CD4-positive, alpha-beta T cell treated with Interleukin-17A for 1 hour (primary cell): ENCODE results near the gene DCT.
"Not testable (repeated sequence)": the region's sequence is repeated elsewhere in the genome, so short reads cannot be mapped to it uniquely, and the experiment has no call there.

ENCODE experiments used
- DNase-seq: peaks from one replicate; pipeline ENCODE4 v3.0.0-alpha.2; 2020

Gene DCT

DNA sequence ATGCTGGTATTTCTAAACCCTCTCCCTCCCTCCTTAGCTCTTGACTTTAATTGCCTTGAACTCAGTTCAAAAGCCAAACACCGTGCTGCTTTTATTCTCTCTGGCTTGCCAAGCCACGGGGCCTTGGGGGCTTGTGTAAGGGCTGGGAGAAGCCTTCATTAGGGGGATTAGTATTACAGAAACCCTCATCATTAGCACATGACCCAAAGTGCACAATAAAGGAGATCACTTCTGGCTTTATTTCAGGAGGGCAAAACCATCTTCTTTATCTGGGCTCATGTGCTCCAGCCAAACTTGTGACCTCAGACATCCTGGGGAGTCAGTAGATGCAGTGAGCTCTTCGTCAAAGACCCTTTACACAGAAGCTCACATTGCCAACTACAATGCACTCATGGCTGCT is at the start of gene DCT:
TSS of gene DCT (minus strand) at position 67 of the 400 bp plus-strand sequence. CDS start 427 bp downstream, outside the sequence.
- DNase-seq = no peak

- DNase-seq = not testable (repeated sequence)
Observed at GRCh38 chr13:94526956-94527355, 47.5 kb upstream of the DCT start.

DNA sequence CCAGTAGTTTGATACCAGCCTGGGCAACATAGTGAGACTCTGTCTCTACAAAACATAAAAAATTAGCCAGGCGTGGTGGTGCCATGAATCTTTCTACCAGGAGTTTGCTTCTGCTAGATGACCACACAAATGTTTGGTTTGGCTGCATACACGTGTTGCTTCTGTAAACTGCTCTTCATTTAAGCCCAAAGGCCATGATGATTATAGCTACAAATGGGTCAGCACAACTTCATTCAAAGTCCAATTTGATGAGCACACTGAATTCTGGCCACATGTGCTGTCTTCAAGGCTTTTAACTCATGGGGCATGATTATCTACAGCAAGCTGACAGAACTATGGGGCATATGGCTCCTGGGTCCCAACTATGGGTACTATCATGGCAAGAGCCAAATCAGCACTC is 46.3 kb upstream of the DCT start:
- no peak for DNase-seq

GRCh38 chr13:94524407-94524806 is 44.9 kb upstream of the DCT start:
- no peak for DNase-seq

GRCh38 chr13:94520001-94520400 is 40.5 kb upstream of the DCT start:
- DNase-seq = no peak

DNA sequence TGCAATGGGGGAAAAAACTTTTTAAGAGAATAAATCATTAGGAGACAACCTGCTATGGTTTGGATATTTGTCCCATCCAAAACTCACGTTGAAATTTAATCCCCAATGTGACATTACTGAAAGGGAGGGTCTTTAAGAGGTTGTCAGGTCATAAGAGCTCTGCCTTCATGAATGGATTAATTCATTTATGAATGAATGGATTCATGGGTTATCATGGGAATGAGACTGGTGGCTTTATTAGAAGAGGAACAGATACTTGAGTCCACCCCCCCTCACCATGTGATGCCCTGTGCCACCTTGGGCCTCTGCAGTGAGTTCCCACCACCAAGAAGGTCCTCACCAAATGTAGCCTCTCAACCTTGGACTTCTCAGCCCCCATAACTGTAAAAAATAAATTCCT is 37.0 kb upstream of the DCT start:
- no peak for DNase-seq

DNA sequence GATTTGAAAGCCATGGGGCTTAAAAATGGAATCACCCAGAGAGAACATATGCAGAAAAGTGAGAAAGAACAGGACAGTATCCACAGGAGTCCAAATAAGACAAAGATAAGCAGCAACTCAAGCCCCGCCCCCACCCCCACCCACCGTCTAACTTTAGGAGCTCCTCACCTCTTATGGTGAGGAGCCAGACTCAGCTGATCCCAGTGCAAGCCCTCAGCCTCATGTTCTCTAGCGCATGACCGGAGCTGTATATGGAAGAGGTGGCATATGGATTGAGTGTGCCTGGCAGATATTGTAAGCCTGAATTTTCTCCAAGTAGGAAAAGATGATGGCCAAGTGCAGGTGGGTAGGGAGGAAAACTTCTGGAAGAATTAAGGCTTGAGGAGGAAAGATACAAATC is 36.4 kb upstream of the DCT start:
- no peak for DNase-seq

GRCh38 chr13:94515374-94515773 is 35.9 kb upstream of the DCT start:
- DNase-seq = no peak

DNA sequence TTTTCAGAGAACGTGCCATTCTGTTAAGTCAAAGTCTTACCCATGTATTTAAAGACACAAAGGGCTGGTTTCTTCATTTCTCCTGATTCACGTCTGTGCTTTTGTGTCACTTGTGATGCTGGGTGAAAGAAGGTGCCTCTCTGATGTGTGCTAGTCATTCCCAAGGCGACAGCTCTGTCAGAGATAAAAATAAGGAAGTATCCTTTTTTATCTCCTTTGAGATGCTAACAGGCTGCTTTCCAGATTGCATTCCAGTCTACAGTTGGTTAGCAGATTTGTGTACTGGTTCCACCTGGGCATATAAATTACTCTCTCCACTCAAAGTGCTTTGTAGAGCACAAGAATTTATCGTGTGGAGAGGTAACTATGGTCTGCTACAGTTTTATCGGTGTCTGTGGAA is 33.5 kb upstream of the DCT start:
- no peak for DNase-seq

GRCh38 chr13:94505730-94506129 is 26.2 kb upstream of the DCT start:
- no peak for DNase-seq

DNA sequence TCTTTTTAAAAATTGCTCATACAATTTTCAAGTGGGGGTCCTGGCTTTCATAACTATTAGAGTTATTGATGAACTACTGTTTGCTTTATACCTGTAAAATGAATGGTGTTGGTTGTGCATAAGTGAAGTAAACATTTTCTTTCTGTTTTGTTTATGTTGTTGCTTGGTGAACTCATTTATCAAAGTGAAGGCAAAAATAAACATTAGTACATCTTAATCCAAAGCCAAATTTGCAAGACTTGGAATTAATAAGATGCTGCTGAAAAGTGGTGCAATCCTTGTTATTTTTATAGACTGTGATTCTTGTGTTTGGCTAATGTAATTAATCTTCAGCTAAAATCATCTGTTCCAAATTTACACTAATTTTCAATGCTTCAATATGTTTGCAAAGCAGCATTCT is 24.4 kb upstream of the DCT start:
- DNase-seq = no peak

DNA sequence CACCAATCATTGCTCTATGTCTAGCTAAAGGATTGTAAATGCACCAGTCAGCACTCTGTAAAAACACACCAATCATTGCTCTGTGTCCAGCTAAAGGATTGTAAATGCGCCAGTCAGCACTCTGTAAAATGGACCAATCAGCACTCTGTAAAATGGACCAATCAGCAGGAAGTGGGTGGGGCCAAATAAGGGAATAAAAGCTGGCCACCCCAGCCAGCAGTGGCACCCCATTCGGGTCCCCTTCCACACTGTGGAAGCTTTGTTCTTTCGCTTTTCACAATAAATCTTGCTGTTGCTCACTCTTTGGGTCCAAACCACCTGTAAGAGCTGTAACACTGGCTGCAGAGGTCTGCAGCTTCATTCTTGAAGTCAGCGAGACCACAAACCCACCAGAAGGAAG is 19.3 kb upstream of the DCT start:
- not testable (repeated sequence) for DNase-seq

DNA sequence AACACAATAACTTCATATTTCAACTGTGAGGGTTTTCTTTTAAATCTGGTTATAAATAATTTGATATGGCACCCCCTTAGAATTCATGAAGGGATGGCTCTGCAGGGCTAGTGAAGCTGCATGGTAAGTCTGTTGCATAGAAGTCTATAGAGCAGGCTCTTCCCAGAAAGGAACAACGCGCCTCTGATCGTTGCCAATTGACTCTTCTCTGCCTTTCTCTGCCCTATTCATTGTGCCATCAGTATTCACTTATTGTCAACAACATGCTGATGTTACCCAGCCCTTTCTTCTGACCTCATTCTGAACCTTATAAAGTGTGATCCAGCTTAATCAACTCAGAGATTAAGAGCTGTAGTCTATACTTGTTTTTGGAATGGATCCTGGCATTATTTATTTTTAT is 16.3 kb upstream of the DCT start:
- no peak for DNase-seq

DNA sequence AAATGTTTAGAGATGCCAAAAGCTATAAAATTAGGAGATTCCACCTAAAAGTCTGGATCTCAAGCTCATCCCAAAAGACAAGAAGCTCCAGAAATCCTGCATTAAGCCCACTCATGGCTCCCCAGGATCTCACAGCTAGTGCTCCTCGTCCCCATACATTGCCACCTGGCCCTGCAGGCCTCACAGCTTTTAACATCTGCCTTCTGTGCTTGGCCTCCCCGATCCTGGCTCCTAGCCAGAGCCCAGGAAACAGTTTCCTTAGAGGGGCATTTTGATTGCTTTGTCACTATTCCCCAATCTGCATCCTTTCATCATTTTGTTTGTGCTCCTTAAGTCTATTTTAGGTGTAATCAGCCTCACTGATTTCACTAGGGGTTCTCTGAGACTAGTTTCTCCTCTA is 14.5 kb upstream of the DCT start:
- DNase-seq = no peak

GRCh38 chr13:94487043-94487442 is 7.6 kb upstream of the DCT start:
- no peak for DNase-seq

DNA sequence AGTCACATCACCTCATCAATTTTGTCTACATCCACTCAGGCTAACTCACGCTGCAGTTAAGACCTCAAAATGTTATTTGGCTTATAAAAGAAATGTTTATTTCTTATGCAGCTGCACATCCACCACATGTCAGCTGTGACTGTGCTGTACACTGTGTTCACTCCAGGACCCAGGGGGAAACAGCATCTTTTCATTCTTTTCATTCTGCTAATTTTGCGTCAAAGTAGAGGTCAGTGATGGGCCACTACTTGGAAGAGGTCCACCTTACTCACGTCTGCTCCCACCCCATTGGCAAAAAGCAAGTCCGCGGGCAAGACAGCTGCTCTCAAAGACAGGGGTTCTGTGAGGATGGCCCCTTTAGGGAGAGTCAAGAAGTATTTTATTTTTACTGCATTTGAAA is 4.5 kb upstream of the DCT start:
- DNase-seq = no peak

GRCh38 chr13:94481941-94482340 is 2.5 kb upstream of the DCT start:
- no peak for DNase-seq

GRCh38 chr13:94480672-94481145 is 1.2 kb upstream of the DCT start:
- DNase-seq = no peak

DNA sequence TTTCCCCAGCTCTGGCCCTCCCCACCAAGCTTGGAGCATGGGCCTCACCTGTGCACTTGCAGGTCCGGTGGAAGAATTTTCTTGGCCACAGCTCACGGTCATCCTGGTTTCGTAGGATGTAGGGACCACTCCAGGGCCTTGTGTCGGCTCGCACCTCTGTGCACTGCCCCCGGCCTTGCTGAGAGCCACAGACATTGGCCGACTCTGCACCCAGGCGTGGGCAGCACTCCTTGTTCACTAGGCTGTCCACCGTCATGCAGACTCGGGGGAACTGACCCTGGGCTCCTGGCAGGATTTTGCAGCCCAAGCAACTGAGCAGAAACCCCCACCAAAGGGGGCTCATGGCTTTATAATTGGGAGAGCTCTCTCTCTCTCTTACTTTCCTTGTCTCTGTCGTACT is 569 bp downstream of the DCT start:
- DNase-seq = no peak

GRCh38 chr13:94470126-94470525 is 9.4 kb downstream of the DCT start:
- no peak for DNase-seq

- no peak for DNase-seq
Observed at GRCh38 chr13:94464771-94465170, 14.7 kb downstream of the DCT start.

DNA sequence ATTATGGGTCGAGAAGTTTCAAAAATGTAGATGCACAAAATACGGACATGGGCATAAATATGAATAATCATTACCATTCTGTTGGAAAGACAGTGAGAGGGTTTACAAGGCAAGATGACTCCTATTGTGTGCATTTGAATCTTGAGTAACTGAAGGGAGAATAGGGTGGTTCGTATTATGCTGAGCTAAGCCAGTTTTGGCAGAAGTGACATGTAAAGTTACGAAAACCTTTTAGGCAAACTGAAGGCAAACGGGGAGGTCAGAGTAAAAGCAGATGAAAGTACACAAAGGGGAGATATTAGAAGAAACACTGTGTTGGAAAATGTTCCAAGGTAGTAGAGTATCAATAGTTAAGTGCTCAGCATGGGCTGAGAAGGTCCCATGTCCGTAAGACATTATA is 16.8 kb downstream of the DCT start:
- no peak for DNase-seq

GRCh38 chr13:94459116-94459515 is 20.4 kb downstream of the DCT start:
- no peak for DNase-seq

DNA sequence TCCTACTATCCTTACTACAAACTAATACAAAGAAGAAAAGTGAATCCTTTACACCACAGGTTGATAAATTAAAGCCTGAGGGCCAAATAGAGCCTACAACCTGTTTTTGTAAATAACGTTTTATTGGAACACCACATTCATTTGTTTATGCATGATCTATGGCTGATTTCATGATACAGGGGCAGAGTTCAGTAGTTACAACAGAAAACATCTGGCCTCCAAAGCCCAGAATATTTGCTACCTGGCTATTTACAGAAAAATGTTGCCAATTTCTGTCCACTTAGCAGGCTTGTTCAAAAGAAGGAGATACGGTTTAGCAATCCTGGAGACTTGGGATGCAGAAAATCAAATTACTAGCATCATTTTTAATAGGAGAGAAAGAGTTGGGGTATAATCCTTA is 24.1 kb downstream of the DCT start:
- no peak for DNase-seq

DNA sequence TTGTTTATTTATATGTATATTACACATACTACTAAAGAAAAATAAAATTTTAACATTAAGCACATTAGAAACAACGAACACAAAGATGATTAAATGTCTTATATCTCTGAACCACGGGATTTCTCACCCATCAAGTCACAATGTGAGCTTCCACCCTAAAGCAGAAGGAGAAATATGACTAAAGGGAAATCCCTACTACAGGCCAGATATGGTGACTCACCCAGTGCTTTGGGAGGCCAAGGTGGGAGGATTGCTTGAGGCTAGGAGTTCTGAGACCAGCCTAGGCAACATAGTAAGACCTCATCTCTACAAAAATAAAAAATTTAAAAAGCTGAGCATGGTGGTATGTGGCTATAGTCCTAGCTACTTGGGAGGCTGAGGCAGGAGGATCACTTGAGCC is 24.6 kb downstream of the DCT start:
- DNase-seq = no peak

- DNase-seq = no peak
Observed at GRCh38 chr13:94454334-94454733, 25.1 kb downstream of the DCT start.
